HCT116 (cell line): ENCODE results near the gene AFTPH.

Experiments used
- SP1 ChIP-seq: IDR thresholded peaks from 2 replicates; pipeline ENCODE4 v1.6.1; 2012; ENCODE audit warnings: low read depth
- TF ChIP-seq, protein P1 (sequence below), 3 experiments: fragments of 200-600 bp in 1 of 3; sonication (generic) in 1 of 3; IDR thresholded peaks in 2 of 3; conservative IDR thresholded peaks in 1 of 3; 2 replicates each; pipeline ENCODE4 v1.5.1; 2012 to 2017; ENCODE audit warnings: low read depth in 2 of 3, low read length in 2 of 3, antibody characterized with exemption in 1 of 3, borderline replicate concordance in 1 of 3, control low read depth in 1 of 3, mild to moderate bottlenecking in 1 of 3, mixed read lengths in 1 of 3, mixed run types in 1 of 3, moderate library complexity in 1 of 3; ENCODE audit not compliant: insufficient read depth in 1 of 3

DNA sequence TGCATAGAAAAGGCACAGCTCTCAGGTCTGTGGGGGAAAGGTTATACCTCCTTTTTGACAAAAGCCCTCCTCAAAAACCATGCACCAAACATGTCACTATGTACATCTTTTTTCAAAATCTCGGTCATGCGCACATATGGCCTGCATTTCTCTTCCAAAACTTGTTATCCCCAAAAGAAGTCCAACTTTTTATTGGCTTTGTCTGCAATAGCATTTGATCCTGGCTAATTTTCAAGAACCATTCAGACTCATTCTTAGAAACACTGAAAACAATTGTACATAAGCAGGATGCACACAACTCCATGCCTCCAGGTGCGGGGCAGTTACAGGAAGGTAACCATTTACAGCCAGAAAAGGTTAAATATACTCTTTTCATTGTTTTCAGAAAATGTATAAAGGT is 107.6 kb downstream of the AFTPH start:
- TF ChIP-seq, protein P1, sequence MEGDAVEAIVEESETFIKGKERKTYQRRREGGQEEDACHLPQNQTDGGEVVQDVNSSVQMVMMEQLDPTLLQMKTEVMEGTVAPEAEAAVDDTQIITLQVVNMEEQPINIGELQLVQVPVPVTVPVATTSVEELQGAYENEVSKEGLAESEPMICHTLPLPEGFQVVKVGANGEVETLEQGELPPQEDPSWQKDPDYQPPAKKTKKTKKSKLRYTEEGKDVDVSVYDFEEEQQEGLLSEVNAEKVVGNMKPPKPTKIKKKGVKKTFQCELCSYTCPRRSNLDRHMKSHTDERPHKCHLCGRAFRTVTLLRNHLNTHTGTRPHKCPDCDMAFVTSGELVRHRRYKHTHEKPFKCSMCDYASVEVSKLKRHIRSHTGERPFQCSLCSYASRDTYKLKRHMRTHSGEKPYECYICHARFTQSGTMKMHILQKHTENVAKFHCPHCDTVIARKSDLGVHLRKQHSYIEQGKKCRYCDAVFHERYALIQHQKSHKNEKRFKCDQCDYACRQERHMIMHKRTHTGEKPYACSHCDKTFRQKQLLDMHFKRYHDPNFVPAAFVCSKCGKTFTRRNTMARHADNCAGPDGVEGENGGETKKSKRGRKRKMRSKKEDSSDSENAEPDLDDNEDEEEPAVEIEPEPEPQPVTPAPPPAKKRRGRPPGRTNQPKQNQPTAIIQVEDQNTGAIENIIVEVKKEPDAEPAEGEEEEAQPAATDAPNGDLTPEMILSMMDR (IDR thresholded peaks at IDR 0.05 in 2 of 3, conservative IDR thresholded peaks at IDR 0.05 in 1 of 3; ENCODE audit: borderline replicate concordance in 1 of 3, insufficient read depth in 1 of 3, low read depth in 2 of 3, low read length in 2 of 3), result no peak
- no peak for TF ChIP-seq SP1
